Measurements from ENCODE around the gene PEX6.
"Not testable (repeated sequence)": the region's sequence is repeated elsewhere in the genome, so short reads cannot be mapped to it uniquely, and the experiment has no call there.

Gene PEX6

DNA sequence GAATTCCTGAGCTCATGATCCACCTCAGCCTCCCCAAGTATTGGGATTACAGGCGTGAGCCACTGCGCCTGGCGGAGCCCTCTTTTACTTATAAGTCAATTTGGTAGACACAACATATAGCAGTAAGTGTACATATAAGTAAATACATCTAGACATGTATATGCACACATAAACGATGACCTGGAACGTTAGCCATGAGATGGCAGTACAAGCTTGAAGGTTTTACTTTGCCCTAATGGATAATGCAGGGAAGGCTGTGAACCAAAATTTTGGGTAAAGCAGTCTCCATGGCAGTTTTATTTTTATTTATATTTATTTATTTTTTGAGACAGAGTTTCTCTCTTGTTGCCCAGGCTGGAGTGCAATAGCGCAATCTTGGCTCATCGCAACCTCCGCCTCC, 20.9 kb downstream of the PEX6 start:
- Mint-ChIP-seq H3K36me3 (ENCODE audit: low read depth) (peaks cover 17% of the 10 kb centered on the region), H3K4me1 (peaks cover 6% of the 10 kb centered on the region), H3K4me3 (no peak overlapping the region), H3K9me3 (peaks cover 3% of the 10 kb centered on the region), H3K27me3 (ENCODE audit: low read depth, poor library complexity) (peaks cover 59% of the 10 kb centered on the region), H3K27ac (no peak overlapping the region)
- DNase-seq, result no peak
- TF ChIP-seq, protein P1, sequence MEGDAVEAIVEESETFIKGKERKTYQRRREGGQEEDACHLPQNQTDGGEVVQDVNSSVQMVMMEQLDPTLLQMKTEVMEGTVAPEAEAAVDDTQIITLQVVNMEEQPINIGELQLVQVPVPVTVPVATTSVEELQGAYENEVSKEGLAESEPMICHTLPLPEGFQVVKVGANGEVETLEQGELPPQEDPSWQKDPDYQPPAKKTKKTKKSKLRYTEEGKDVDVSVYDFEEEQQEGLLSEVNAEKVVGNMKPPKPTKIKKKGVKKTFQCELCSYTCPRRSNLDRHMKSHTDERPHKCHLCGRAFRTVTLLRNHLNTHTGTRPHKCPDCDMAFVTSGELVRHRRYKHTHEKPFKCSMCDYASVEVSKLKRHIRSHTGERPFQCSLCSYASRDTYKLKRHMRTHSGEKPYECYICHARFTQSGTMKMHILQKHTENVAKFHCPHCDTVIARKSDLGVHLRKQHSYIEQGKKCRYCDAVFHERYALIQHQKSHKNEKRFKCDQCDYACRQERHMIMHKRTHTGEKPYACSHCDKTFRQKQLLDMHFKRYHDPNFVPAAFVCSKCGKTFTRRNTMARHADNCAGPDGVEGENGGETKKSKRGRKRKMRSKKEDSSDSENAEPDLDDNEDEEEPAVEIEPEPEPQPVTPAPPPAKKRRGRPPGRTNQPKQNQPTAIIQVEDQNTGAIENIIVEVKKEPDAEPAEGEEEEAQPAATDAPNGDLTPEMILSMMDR (IDR thresholded peaks at IDR 0.05), result no peak

GRCh38 chr6:42954405-42954804, 24.6 kb downstream of the PEX6 start:
- H3K4me3 Mint-ChIP-seq; H3K4me1 Mint-ChIP-seq; H3K36me3 Mint-ChIP-seq (ENCODE audit: low read depth); H3K9me3 Mint-ChIP-seq; H3K27ac Mint-ChIP-seq; DNase-seq: not testable (repeated sequence)
- H3K27me3 Mint-ChIP-seq (ENCODE audit: low read depth, poor library complexity), result peaks cover 28% of the 10 kb centered on the region

- no peak for DNase-seq
- H3K27ac Mint-ChIP-seq, result no peak overlapping the region
- no peak overlapping the region for H3K4me3 Mint-ChIP-seq
- peaks cover 8% of the 10 kb centered on the region for H3K4me1 Mint-ChIP-seq
- peaks cover 4% of the 10 kb centered on the region for H3K36me3 Mint-ChIP-seq (ENCODE audit: low read depth)
- peaks cover 11% of the 10 kb centered on the region for H3K27me3 Mint-ChIP-seq (ENCODE audit: low read depth, poor library complexity)
- TF ChIP-seq, protein P1 (IDR thresholded peaks at IDR 0.05), result no peak
- no peaks in the 10 kb centered on the region for H3K9me3 Mint-ChIP-seq
Measured at GRCh38 chr6:42952389-42952788, 26.6 kb downstream of the PEX6 start.

- Mint-ChIP-seq H3K4me3 (no peak overlapping the region), H3K27ac (no peak overlapping the region), H3K27me3 (ENCODE audit: low read depth, poor library complexity) (peaks cover 4% of the 10 kb centered on the region), H3K36me3 (ENCODE audit: low read depth) (peaks cover 29% of the 10 kb centered on the region), H3K9me3 (no peaks in the 10 kb centered on the region), H3K4me1 (peaks cover 8% of the 10 kb centered on the region)
- TF ChIP-seq, protein P1 (IDR thresholded peaks at IDR 0.05), result no peak
- DNase-seq, result no peak
Measured at GRCh38 chr6:42947950-42948349, 31.0 kb downstream of the PEX6 start.

- TF ChIP-seq, protein P1 (IDR thresholded peaks at IDR 0.05), result no peak
- H3K36me3 Mint-ChIP-seq (ENCODE audit: low read depth), result peaks cover 36% of the 10 kb centered on the region
- H3K27me3 Mint-ChIP-seq (ENCODE audit: low read depth, poor library complexity), result no peaks in the 10 kb centered on the region
- H3K9me3 Mint-ChIP-seq, result no peaks in the 10 kb centered on the region
- H3K4me1 Mint-ChIP-seq, result peaks cover 5% of the 10 kb centered on the region
- peak overlapping the region; percentile 93 for H3K27ac Mint-ChIP-seq
- no peak overlapping the region for H3K4me3 Mint-ChIP-seq
- no peak for DNase-seq
Measured at GRCh38 chr6:42942444-42942843, 36.5 kb downstream of the PEX6 start.

- not testable (repeated sequence) for DNase-seq; H3K27me3 Mint-ChIP-seq (ENCODE audit: low read depth, poor library complexity)
Measured at GRCh38 chr6:42941356-42941755, 37.6 kb downstream of the PEX6 start.

DNA sequence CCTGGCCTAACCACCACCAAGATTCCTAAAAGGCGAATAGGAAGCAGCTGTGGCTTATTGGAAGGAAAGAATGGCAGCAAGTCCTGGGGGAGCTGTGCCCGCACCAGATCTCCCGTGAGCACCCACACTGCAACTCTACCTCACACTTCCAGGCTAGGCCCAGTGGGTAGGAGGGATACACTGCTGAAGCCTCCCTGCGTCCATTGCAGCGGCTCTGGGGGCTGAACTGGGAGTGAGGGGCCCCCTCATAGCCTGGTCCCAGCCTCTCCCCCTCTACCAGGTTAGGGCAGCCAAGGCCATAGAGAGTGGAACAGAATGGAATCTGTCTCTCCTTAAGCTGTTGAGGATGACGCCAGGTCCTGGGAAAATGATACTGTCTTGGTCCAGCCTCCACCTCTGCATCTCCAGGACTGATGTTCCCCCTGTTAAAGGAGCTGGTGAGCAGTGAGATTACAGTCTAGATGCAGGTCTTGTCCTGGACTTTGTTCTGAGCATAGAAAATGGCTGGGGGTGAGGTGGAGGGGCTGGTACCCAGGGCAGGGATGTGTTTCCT, 38.4 kb downstream of the PEX6 start:
- Mint-ChIP-seq H3K36me3 (ENCODE audit: low read depth) (peaks cover 42% of the 10 kb centered on the region), H3K9me3 (no peaks in the 10 kb centered on the region), H3K4me3 (no peak overlapping the region), H3K27ac (peak overlapping the region; percentile 61), H3K4me1 (peaks cover 5% of the 10 kb centered on the region), H3K27me3 (ENCODE audit: low read depth, poor library complexity) (no peaks in the 10 kb centered on the region)
- TF ChIP-seq, protein P1 (IDR thresholded peaks at IDR 0.05), result no peak
- DNase-seq, result no peak

More at GRCh38 chr6:42941356-42941755, 37.6 kb downstream of the PEX6 start:
- peaks cover 40% of the 10 kb centered on the region for H3K36me3 Mint-ChIP-seq (ENCODE audit: low read depth)
- not testable (repeated sequence) for H3K9me3 Mint-ChIP-seq, H3K27ac Mint-ChIP-seq, H3K4me1 Mint-ChIP-seq, H3K4me3 Mint-ChIP-seq

Data from nephron progenitor cell (in vitro differentiated cells).